Measurements from ENCODE around the gene CARS2.

- TF ChIP-seq POLR2A (IDR thresholded peaks at IDR 0.05; ENCODE audit: low read depth) = no peak
- TF ChIP-seq CTCF (IDR thresholded peaks at IDR 0.05) = no peak
- no peak for TF ChIP-seq POLR2AphosphoS5 (IDR thresholded peaks at IDR 0.05)
Measured at GRCh38 chr13:110653851-110654250, 52.1 kb downstream of the CARS2 start.

Data from esophagus muscularis mucosa (tissue), 3 donors.